GM10248 (cell line): ENCODE results near the gene MAN2B2.

Experiments
- CTCF ChIA-PET: fragments of 300-600 bp; sonication (Branson Sonifier 250); formaldehyde crosslinking; extraction: SDS; loops from one replicate; lab custom pipeline; 2021; ENCODE audit warnings: antibody characterized with exemption; lab: Yijun Ruan, JAX
- POLR2A ChIA-PET: fragments of 350-650 bp; sonication (Branson Sonifier 250); formaldehyde crosslinking; extraction: SDS; loops from one replicate; lab custom pipeline; 2020; ENCODE audit warnings: antibody characterized with exemption; lab: Yijun Ruan, JAX
- DNase-seq: peaks from one replicate; pipeline ENCODE4 v3.0.0; 2012; ENCODE audit errors: extremely low spot score
- CTCF ChIP-seq: IDR thresholded peaks from 2 replicates; pipeline ENCODE4 v1.5.1; 2012; ENCODE audit warnings: mild to moderate bottlenecking, low read depth; ENCODE audit errors: extremely low read depth, missing control alignments, control extremely low read depth

Gene MAN2B2

GRCh38 chr4:6614701-6615230, 39.8 kb downstream of the MAN2B2 start:
- no peak for DNase-seq
- CTCF ChIA-PET: no interaction called here
- no peak for TF ChIP-seq CTCF
- POLR2A ChIA-PET: no interaction called here

- ChIA-PET POLR2A (no interaction called here), CTCF (no interaction called here)
- no peak for DNase-seq
- no peak for TF ChIP-seq CTCF
Measured at GRCh38 chr4:6616087-6616995, 41.4 kb downstream of the MAN2B2 start.

- TF ChIP-seq CTCF: no peak
- CTCF ChIA-PET: no interaction called here
- DNase-seq: no peak
- POLR2A ChIA-PET: no interaction called here
Measured at GRCh38 chr4:6617246-6617645, 42.3 kb downstream of the MAN2B2 start.

GRCh38 chr4:6618386-6619115, 43.6 kb downstream of the MAN2B2 start:
- DNase-seq: no peak
- CTCF ChIA-PET: no interaction called here
- no peak for TF ChIP-seq CTCF
- POLR2A ChIA-PET: no interaction called here

GRCh38 chr4:6619116-6619465, 44.1 kb downstream of the MAN2B2 start:
- no peak for DNase-seq
- ChIA-PET POLR2A (no interaction called here), CTCF (no interaction called here)
- TF ChIP-seq CTCF: no peak

GRCh38 chr4:6619466-6620255, 44.7 kb downstream of the MAN2B2 start:
- TF ChIP-seq CTCF: no peak
- no peak for DNase-seq
- CTCF ChIA-PET: no interaction called here
- POLR2A ChIA-PET: no interaction called here
